GM06990 (cell line): ENCODE data around the gene STK11IP.

Source experiments
- DNase-seq: peaks from one replicate; pipeline ENCODE4 v3.0.0-alpha.2; 2011; ENCODE audit not compliant: insufficient read length; ENCODE audit errors: extremely low read depth
- H3K27me3 ChIP-seq: replicated peaks from 2 replicates; pipeline ENCODE4 v1.6.0; 2011; ENCODE audit warnings: low read length; ENCODE audit not compliant: control insufficient read depth, insufficient read depth
- H3K36me3 ChIP-seq: 2 replicates; pipeline ENCODE4 v1.5.1; 2011; ENCODE audit warnings: low read length; ENCODE audit not compliant: control insufficient read depth, insufficient read depth
- H3K4me3 ChIP-seq: replicated peaks from 2 replicates; pipeline ENCODE4 v1.5.1; 2011; ENCODE audit warnings: low read depth, mild to moderate bottlenecking, control low read depth, low read length
- TF ChIP-seq, protein P1 (sequence below): IDR thresholded peaks from 2 replicates; pipeline ENCODE4 v1.5.1; 2011; ENCODE audit warnings: low read length, control low read depth, mild to moderate bottlenecking, inconsistent platforms; ENCODE audit not compliant: insufficient read depth, poor library complexity, severe bottlenecking

Gene STK11IP

DNA sequence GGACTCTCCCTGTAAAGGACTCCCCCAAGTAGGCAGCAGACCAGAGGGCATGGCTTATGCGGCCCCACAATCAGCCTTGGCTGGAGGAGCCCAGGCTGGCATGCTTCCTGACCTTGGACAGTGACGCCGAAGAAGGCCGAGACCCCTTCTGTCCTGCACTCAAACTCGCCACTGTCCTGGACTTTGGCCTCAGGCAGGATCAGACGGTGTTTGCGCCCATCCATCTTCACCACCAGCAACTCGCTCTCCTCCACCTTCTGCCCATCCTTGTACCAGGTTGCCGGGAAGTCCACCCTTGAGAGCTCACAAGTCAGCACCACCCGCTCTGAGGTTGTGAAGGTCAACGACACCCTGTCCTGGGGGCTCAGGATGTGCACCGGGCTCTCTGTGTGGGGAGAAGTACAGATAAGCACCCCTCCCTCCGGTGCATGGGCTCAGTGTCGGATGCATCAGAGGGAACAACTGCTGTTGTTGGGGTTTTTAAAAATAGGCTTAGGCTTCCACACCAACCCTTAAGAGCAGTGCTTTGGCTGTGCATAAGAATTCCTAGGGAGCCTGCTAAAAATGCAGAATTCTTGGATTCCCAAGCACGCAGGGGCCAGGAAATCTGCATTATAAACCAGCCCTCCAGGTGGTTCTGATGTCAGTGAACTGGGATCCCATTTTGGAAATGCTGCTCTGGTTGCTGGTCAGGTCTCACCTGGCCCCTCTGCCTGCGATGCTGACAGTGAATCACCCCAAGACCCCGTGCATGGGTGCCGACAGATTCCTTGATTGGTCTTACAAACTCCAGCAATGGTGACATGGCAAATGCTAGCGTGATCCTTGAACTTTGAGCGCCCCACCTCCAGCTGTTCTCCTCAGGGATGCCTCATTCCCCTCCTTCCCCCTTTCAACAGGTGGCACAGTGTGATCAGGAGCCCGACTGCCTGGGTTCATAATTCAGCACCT is 32.3 kb upstream of the STK11IP start:
- H3K27me3 ChIP-seq: peaks cover 1% of the 10 kb centered on the region
- DNase-seq: no peak
- H3K4me3 ChIP-seq: no peak overlapping the region
- TF ChIP-seq, protein P1, sequence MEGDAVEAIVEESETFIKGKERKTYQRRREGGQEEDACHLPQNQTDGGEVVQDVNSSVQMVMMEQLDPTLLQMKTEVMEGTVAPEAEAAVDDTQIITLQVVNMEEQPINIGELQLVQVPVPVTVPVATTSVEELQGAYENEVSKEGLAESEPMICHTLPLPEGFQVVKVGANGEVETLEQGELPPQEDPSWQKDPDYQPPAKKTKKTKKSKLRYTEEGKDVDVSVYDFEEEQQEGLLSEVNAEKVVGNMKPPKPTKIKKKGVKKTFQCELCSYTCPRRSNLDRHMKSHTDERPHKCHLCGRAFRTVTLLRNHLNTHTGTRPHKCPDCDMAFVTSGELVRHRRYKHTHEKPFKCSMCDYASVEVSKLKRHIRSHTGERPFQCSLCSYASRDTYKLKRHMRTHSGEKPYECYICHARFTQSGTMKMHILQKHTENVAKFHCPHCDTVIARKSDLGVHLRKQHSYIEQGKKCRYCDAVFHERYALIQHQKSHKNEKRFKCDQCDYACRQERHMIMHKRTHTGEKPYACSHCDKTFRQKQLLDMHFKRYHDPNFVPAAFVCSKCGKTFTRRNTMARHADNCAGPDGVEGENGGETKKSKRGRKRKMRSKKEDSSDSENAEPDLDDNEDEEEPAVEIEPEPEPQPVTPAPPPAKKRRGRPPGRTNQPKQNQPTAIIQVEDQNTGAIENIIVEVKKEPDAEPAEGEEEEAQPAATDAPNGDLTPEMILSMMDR: no peak
- H3K36me3 ChIP-seq: no peaks in the 10 kb centered on the region

- no peak for DNase-seq
- TF ChIP-seq, protein P1: no peak
- no peak overlapping the region for H3K4me3 ChIP-seq
- peaks cover 1% of the 10 kb centered on the region for H3K27me3 ChIP-seq
- no peaks in the 10 kb centered on the region for H3K36me3 ChIP-seq
Observed at GRCh38 chr2:219566640-219567039, 31.0 kb upstream of the STK11IP start.

GRCh38 chr2:219567131-219567530 is 30.5 kb upstream of the STK11IP start:
- Histone ChIP-seq H3K4me3 (no peak overlapping the region), H3K36me3 (no peaks in the 10 kb centered on the region), H3K27me3 (peaks cover 1% of the 10 kb centered on the region)
- no peak for DNase-seq
- TF ChIP-seq, protein P1: no peak

GRCh38 chr2:219567791-219568361 is 29.8 kb upstream of the STK11IP start:
- Histone ChIP-seq H3K36me3 (no peaks in the 10 kb centered on the region), H3K27me3 (peaks cover 1% of the 10 kb centered on the region), H3K4me3 (no peak overlapping the region)
- DNase-seq: no peak
- TF ChIP-seq, protein P1: no peak

DNA sequence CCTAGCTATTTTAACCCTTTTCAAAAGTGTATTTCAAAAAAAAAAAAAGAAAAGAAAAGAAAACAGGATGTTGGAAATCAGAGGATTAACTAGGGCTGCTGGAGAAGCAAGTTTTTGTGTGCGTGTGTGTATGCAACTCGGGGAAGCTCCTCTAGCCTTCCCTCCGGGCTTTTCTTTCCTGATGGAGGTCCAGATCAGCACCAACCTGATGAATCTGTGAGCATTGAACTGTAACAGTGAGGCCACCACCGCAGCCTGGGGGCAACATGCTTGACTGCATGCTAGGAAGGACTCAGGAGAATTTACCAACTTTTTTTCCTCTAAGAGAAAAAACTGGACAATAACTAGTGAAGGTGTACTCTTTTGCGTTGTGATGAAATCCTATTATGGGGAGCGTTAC is 28.6 kb upstream of the STK11IP start:
- no peaks in the 10 kb centered on the region for H3K36me3 ChIP-seq
- no peak overlapping the region for H3K4me3 ChIP-seq
- TF ChIP-seq, protein P1: no peak
- H3K27me3 ChIP-seq: no peaks in the 10 kb centered on the region; the same call in none of the 2 replicates
- no peak for DNase-seq
